Bronchial epithelial cell (primary cell): ENCODE measurements around the gene ASIC1. TPM values are rescaled to one million over a fixed set of nuclear protein-coding genes. Genes with fewer than 3 reads are reported as not detected.
"Not testable (repeated sequence)": the region's sequence is repeated elsewhere in the genome, so short reads cannot be mapped to it uniquely, and the experiment has no call there.

ENCODE experiments used
- DNase-seq: peaks from one replicate; pipeline ENCODE4 v3.0.0-alpha.2; 2010; ENCODE audit warnings: low read depth
- FAIRE-seq: peaks from 2 replicates; lab custom pipeline; 2011; peaks lifted over from hg19 to GRCh38; lab: Jason Lieb, UNC
- H3K27me3 ChIP-seq: 2 replicates; pipeline ENCODE4 v1.5.1; 2011; ENCODE audit warnings: low read length; ENCODE audit not compliant: control insufficient read depth, insufficient read depth
- H3K36me3 ChIP-seq: 2 replicates; pipeline ENCODE4 v1.5.1; 2011; ENCODE audit warnings: low read length; ENCODE audit not compliant: control insufficient read depth, insufficient read depth
- H3K4me3 ChIP-seq: 2 replicates; pipeline ENCODE4 v1.5.1; 2011; ENCODE audit warnings: mild to moderate bottlenecking, low read depth, low read length, control low read depth
- total RNA-seq: library from RNA; depleted of rRNA; stranded (reverse); fragments of >200 nt; gene quantifications from 2 replicates; pipeline ENCODE4 v1.2.1, GENCODE V29; 2014
- TF ChIP-seq, protein P1 (sequence below): IDR thresholded peaks from 2 replicates; pipeline ENCODE4 v1.5.1; 2011; ENCODE audit warnings: mild to moderate bottlenecking, moderate library complexity, low read length, control low read depth, inconsistent platforms; ENCODE audit not compliant: insufficient read depth, severe bottlenecking

ASIC1 gene
- total RNA-seq, 1 donor from 2014 or later: 1.3 TPM

DNA sequence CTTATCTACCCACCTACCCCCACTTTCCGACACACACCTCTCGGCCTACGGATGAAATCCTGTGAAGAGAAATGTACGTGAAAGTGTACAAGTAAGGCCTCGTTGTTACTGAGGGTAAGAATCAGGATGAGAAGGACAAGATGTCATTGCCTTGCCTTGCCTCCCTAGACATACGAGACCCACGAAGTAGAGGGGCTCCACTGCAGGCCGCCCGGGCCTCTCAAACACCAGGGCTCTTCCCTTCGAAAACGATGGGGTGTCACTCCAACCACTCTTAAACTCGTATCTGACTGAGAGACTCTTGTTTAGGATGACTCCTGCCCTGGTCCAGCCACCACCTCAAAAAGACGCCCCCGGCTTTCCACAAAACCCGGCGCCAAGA, 32.6 kb upstream of the ASIC1 start:
- TF ChIP-seq, protein P1, sequence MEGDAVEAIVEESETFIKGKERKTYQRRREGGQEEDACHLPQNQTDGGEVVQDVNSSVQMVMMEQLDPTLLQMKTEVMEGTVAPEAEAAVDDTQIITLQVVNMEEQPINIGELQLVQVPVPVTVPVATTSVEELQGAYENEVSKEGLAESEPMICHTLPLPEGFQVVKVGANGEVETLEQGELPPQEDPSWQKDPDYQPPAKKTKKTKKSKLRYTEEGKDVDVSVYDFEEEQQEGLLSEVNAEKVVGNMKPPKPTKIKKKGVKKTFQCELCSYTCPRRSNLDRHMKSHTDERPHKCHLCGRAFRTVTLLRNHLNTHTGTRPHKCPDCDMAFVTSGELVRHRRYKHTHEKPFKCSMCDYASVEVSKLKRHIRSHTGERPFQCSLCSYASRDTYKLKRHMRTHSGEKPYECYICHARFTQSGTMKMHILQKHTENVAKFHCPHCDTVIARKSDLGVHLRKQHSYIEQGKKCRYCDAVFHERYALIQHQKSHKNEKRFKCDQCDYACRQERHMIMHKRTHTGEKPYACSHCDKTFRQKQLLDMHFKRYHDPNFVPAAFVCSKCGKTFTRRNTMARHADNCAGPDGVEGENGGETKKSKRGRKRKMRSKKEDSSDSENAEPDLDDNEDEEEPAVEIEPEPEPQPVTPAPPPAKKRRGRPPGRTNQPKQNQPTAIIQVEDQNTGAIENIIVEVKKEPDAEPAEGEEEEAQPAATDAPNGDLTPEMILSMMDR: no peak
- H3K4me3 ChIP-seq: peak overlapping the region; percentile 81
- H3K27me3 ChIP-seq: no peaks in the 10 kb centered on the region
- DNase-seq (peak; percentile 12), FAIRE-seq (no peak)
- no peaks in the 10 kb centered on the region for H3K36me3 ChIP-seq

DNA sequence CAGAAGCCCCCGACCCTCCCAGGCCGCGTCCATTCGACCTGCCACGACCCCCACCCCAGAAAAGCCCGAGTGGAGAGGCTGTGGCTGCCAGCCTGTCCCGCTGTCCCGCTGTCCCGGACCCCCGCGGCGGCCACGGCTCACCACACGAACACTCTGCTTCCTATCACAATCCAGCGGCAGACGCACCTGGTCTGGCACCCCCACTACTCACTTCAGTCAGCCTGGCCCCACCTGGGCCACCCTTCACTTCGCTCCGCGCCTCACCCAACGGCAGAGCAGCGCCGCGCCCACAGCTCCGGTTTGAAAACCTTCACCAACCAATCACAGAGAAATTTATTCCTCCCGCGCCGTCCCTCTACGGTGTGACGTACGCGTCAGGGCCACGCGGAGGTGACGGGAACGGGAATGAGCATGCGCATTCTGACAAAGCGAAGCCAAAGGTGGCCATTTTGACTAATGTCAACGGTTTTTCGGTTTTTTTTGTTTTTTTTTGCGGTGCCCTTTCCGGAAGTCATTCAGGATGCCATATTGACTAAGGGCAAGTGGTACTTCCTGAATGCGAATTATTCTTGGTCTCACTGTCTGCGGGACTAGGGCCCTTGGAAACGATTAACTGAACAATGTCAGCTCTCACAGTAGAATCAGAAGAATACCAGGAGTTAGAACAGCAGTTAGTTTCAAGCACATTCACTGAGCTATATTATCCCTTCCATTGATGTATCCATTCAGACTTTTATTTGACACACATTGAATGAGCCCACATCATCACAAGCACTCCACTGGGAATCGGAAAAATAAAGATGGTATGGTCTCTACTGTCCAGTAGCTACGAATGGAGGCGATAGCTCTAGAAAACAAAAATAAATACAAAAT, 32.0 kb upstream of the ASIC1 start, which contains the start of gene RACGAP1:
RACGAP1 (minus strand) TSS at position 308 of the 873 bp plus-strand sequence. CDS start 8,779 bp downstream, outside the sequence.
- DNase-seq (peak; percentile 94), FAIRE-seq (peak; percentile 95)
- H3K4me3 ChIP-seq: peak within 1 kb of the TSS; percentile 81
- TF ChIP-seq, protein P1: no peak
- H3K27me3 ChIP-seq: no peaks in the 10 kb centered on the region
- H3K36me3 ChIP-seq: no peaks in the 10 kb centered on the region

DNA sequence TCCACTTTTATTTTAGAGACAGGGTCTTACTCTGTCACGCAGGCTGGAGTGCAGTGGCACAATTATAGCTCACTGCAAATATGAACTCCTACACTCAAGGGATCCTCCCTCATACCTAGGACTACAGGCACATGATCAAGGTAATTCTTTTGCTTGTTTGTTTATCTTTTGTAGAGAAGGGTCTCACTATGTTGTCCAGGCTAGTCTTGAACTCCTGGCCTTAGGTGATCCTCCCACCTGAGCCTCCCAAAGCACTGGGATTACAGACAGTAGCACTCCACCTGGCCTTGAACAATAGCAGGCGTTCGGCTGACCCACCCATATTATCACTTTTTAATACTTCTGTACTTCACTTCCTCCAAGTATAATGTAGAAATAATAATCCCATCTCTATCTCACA, 30.7 kb upstream of the ASIC1 start:
- TF ChIP-seq, protein P1: no peak
- Histone ChIP-seq H3K36me3 (no peaks in the 10 kb centered on the region), H3K4me3 (no peak overlapping the region), H3K27me3 (no peaks in the 10 kb centered on the region)
- DNase-seq (no peak), FAIRE-seq (no peak)

DNA sequence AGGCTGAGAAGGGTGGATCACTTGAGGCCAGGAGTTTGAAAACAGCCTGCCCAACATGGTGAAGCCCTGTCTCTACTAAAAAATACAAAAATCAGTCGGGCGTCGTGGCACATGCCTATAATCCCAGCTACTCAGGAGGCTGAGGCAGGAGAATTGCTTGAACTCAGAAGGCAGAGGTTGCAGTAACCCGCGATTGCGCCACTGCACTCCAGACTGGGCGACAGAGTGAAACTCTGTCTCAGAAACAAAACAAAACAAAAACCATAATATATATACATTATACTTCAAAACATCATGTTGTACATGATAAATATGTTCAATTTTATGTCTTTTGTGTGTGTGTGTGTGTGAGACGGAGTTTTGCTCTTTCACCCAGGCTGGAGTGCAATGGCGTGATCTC, 26.9 kb upstream of the ASIC1 start:
- not testable (repeated sequence) for H3K27me3 ChIP-seq, H3K36me3 ChIP-seq, H3K4me3 ChIP-seq, DNase-seq, FAIRE-seq

DNA sequence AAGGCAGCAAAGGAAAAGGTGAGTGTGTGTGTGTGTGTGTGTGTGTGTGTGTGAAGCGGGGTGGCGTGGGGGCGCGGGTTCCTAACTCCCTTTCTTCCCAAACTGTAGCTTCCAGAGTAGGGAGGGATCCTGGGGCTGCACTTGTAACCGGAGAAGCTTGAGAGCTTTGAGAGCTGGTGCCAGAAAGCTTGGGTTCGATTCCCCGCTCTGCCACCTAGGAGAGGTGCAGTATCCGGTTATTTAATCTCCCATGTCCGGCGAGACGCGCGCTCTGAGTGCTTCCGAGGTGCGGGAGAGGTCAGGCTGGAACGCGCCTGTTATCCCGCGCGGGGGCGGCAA, 24.9 kb upstream of the ASIC1 start:
- H3K4me3 ChIP-seq: peak overlapping the region; percentile 35
- FAIRE-seq (no peak), DNase-seq (no peak)
- no peaks in the 10 kb centered on the region for H3K27me3 ChIP-seq
- no peaks in the 10 kb centered on the region for H3K36me3 ChIP-seq
- TF ChIP-seq, protein P1: no peak

DNA sequence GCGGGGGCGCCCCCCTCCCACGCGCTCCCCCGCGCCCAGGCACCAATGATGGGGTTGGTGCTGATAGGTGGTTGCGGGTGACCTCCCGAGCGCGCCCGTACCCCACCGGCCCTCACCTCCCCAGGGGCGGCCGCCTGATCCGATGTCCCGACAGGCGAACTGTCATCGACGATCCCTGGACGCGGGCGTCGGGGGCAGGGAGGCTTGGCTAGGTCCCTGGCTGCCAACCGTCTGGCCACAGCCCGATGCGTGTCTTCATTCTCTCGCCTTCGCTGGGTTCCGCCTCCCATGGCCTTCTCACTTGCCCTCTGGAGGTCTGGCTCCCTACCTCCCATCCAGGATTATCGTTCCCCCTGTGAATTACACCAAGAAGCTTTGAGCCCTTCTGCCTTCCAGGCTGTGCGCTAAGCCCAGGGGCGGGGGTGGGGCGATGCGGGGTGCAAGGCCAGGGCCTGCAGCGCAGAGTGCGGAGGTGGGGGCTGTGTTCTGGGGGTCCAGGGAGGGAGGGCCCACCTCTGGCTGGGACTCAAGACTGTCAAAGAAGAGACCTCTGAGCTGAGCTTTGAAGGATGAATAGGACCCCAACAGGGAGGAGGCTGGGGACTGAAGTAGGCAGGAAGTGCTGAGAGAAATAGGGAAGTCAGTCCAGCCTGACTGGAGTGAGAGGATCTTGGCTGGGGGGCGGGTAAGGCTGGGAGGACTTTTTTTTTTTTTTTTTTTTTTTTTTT, 24.4 kb upstream of the ASIC1 start:
- H3K36me3 ChIP-seq: no peaks in the 10 kb centered on the region
- FAIRE-seq: no peak
- no peak for DNase-seq
- TF ChIP-seq, protein P1: no peak
- no peaks in the 10 kb centered on the region for H3K27me3 ChIP-seq
- H3K4me3 ChIP-seq: peak overlapping the region; percentile 35
